ENCODE data around the gene CTNNBL1. TPM values are rescaled to one million over a fixed set of nuclear protein-coding genes. Genes with fewer than 3 reads are reported as not detected.

The CTNNBL1 gene
- total RNA-seq, 1 experiment from 2014 or later: 64.4 TPM

DNA sequence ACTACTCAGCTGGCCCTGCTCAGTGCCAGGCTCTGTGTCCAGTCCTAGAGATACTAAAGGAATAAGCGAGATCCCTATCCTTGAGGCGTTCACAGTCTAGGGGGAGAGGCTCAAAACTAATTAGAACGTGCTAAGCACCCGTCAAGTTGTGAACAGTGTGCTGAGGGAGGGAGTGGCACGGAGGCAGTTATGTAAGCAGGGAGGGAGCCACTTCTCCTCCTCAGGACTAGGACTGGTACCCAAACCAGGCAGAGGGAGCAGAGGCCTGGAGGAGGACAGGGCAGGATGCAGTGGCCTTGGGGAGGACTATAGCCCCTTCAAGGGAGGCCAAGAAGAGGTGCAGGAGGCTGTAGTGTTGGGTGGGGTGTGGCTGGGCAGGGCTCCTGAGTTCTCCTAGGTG lies 169.5 kb downstream of the CTNNBL1 start (continued):
- TF ChIP-seq, protein P1, sequence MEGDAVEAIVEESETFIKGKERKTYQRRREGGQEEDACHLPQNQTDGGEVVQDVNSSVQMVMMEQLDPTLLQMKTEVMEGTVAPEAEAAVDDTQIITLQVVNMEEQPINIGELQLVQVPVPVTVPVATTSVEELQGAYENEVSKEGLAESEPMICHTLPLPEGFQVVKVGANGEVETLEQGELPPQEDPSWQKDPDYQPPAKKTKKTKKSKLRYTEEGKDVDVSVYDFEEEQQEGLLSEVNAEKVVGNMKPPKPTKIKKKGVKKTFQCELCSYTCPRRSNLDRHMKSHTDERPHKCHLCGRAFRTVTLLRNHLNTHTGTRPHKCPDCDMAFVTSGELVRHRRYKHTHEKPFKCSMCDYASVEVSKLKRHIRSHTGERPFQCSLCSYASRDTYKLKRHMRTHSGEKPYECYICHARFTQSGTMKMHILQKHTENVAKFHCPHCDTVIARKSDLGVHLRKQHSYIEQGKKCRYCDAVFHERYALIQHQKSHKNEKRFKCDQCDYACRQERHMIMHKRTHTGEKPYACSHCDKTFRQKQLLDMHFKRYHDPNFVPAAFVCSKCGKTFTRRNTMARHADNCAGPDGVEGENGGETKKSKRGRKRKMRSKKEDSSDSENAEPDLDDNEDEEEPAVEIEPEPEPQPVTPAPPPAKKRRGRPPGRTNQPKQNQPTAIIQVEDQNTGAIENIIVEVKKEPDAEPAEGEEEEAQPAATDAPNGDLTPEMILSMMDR (IDR thresholded peaks at IDR 0.05): no peak
- TF ChIP-seq, protein P2, sequence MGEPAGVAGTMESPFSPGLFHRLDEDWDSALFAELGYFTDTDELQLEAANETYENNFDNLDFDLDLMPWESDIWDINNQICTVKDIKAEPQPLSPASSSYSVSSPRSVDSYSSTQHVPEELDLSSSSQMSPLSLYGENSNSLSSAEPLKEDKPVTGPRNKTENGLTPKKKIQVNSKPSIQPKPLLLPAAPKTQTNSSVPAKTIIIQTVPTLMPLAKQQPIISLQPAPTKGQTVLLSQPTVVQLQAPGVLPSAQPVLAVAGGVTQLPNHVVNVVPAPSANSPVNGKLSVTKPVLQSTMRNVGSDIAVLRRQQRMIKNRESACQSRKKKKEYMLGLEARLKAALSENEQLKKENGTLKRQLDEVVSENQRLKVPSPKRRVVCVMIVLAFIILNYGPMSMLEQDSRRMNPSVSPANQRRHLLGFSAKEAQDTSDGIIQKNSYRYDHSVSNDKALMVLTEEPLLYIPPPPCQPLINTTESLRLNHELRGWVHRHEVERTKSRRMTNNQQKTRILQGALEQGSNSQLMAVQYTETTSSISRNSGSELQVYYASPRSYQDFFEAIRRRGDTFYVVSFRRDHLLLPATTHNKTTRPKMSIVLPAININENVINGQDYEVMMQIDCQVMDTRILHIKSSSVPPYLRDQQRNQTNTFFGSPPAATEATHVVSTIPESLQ (CRISPR knock-in tag; IDR thresholded peaks at IDR 0.05): no peak

DNA sequence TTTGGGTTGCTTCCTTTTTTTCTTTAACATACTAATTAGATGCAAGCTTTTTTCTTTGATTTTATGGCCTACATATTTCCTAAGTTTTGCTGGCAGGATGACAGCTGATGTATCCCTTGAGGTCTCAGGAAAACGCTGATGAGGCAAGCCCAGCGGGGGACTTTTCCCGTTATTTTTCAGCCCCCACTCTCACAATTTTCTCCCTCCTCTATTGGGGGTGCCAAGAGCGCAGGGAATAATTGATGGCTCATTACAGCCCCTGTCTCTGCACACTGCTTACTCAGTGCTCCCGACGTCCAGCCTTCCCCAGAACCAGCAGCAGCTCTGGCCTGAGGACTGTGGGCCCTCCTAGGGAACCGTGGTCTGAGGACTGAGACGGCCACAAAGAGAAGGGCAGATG lies 170.5 kb downstream of the CTNNBL1 start:
- H3K4me1 Mint-ChIP-seq: peaks cover 15% of the 10 kb centered on the region
- no peak for DNase-seq (ENCODE audit: low spot score)
- TF ChIP-seq NR2C2 (CRISPR knock-in tag; IDR thresholded peaks at IDR 0.05) (no peak), PRRX2 (CRISPR knock-in tag; IDR thresholded peaks at IDR 0.05) (no peak), ETV6 (CRISPR knock-in tag; IDR thresholded peaks at IDR 0.05) (no peak), SMAD3 (CRISPR knock-in tag; IDR thresholded peaks at IDR 0.05; ENCODE audit: borderline replicate concordance) (no peak), CREM (CRISPR knock-in tag; IDR thresholded peaks at IDR 0.05) (no peak), ZNF138 (CRISPR knock-in tag; conservative IDR thresholded peaks at IDR 0.05) (no peak), SP1 (CRISPR knock-in tag; conservative IDR thresholded peaks at IDR 0.05) (no peak), ZNF423 (CRISPR knock-in tag; IDR thresholded peaks at IDR 0.05) (no peak), ZNF263 (CRISPR knock-in tag; IDR thresholded peaks at IDR 0.05; ENCODE audit: low read depth) (no peak), ZNF416 (CRISPR knock-in tag; IDR thresholded peaks at IDR 0.05) (no peak)
- TF ChIP-seq, protein P3, sequence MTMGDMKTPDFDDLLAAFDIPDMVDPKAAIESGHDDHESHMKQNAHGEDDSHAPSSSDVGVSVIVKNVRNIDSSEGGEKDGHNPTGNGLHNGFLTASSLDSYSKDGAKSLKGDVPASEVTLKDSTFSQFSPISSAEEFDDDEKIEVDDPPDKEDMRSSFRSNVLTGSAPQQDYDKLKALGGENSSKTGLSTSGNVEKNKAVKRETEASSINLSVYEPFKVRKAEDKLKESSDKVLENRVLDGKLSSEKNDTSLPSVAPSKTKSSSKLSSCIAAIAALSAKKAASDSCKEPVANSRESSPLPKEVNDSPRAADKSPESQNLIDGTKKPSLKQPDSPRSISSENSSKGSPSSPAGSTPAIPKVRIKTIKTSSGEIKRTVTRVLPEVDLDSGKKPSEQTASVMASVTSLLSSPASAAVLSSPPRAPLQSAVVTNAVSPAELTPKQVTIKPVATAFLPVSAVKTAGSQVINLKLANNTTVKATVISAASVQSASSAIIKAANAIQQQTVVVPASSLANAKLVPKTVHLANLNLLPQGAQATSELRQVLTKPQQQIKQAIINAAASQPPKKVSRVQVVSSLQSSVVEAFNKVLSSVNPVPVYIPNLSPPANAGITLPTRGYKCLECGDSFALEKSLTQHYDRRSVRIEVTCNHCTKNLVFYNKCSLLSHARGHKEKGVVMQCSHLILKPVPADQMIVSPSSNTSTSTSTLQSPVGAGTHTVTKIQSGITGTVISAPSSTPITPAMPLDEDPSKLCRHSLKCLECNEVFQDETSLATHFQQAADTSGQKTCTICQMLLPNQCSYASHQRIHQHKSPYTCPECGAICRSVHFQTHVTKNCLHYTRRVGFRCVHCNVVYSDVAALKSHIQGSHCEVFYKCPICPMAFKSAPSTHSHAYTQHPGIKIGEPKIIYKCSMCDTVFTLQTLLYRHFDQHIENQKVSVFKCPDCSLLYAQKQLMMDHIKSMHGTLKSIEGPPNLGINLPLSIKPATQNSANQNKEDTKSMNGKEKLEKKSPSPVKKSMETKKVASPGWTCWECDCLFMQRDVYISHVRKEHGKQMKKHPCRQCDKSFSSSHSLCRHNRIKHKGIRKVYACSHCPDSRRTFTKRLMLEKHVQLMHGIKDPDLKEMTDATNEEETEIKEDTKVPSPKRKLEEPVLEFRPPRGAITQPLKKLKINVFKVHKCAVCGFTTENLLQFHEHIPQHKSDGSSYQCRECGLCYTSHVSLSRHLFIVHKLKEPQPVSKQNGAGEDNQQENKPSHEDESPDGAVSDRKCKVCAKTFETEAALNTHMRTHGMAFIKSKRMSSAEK (CRISPR knock-in tag; IDR thresholded peaks at IDR 0.05; ENCODE audit: borderline replicate concordance): no peak
- TF ChIP-seq, protein P4, sequence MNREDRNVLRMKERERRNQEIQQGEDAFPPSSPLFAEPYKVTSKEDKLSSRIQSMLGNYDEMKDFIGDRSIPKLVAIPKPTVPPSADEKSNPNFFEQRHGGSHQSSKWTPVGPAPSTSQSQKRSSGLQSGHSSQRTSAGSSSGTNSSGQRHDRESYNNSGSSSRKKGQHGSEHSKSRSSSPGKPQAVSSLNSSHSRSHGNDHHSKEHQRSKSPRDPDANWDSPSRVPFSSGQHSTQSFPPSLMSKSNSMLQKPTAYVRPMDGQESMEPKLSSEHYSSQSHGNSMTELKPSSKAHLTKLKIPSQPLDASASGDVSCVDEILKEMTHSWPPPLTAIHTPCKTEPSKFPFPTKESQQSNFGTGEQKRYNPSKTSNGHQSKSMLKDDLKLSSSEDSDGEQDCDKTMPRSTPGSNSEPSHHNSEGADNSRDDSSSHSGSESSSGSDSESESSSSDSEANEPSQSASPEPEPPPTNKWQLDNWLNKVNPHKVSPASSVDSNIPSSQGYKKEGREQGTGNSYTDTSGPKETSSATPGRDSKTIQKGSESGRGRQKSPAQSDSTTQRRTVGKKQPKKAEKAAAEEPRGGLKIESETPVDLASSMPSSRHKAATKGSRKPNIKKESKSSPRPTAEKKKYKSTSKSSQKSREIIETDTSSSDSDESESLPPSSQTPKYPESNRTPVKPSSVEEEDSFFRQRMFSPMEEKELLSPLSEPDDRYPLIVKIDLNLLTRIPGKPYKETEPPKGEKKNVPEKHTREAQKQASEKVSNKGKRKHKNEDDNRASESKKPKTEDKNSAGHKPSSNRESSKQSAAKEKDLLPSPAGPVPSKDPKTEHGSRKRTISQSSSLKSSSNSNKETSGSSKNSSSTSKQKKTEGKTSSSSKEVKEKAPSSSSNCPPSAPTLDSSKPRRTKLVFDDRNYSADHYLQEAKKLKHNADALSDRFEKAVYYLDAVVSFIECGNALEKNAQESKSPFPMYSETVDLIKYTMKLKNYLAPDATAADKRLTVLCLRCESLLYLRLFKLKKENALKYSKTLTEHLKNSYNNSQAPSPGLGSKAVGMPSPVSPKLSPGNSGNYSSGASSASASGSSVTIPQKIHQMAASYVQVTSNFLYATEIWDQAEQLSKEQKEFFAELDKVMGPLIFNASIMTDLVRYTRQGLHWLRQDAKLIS (CRISPR knock-in tag; IDR thresholded peaks at IDR 0.05; ENCODE audit: borderline replicate concordance): no peak
- TF ChIP-seq, protein P5, sequence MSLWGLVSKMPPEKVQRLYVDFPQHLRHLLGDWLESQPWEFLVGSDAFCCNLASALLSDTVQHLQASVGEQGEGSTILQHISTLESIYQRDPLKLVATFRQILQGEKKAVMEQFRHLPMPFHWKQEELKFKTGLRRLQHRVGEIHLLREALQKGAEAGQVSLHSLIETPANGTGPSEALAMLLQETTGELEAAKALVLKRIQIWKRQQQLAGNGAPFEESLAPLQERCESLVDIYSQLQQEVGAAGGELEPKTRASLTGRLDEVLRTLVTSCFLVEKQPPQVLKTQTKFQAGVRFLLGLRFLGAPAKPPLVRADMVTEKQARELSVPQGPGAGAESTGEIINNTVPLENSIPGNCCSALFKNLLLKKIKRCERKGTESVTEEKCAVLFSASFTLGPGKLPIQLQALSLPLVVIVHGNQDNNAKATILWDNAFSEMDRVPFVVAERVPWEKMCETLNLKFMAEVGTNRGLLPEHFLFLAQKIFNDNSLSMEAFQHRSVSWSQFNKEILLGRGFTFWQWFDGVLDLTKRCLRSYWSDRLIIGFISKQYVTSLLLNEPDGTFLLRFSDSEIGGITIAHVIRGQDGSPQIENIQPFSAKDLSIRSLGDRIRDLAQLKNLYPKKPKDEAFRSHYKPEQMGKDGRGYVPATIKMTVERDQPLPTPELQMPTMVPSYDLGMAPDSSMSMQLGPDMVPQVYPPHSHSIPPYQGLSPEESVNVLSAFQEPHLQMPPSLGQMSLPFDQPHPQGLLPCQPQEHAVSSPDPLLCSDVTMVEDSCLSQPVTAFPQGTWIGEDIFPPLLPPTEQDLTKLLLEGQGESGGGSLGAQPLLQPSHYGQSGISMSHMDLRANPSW (CRISPR knock-in tag; conservative IDR thresholded peaks at IDR 0.05; ENCODE audit: low read depth): no peak
- POLR2A ChIA-PET: no interaction called here
- H3K36me3 Mint-ChIP-seq: peaks cover 12% of the 10 kb centered on the region
- no peak for ATAC-seq
- H3K4me3 Mint-ChIP-seq: no peak overlapping the region
- CTCF ChIA-PET: interaction anchor here (0.6 to 1.1 kb wide), 2 partner anchors 36 to 300 kb away, joined by 3 read pairs; no protein-coding TSS in a partner anchor
- no peaks in the 10 kb centered on the region for H3K9me3 Mint-ChIP-seq
- no peak overlapping the region for H3K27ac Mint-ChIP-seq
- H3K27me3 Mint-ChIP-seq (ENCODE audit: low read depth): no peaks in the 10 kb centered on the region
